ENCODE results near the gene WDR73.
"Not testable (repeated sequence)": the region's sequence is repeated elsewhere in the genome, so short reads cannot be mapped to it uniquely, and the experiment has no call there.

WDR73 gene

DNA sequence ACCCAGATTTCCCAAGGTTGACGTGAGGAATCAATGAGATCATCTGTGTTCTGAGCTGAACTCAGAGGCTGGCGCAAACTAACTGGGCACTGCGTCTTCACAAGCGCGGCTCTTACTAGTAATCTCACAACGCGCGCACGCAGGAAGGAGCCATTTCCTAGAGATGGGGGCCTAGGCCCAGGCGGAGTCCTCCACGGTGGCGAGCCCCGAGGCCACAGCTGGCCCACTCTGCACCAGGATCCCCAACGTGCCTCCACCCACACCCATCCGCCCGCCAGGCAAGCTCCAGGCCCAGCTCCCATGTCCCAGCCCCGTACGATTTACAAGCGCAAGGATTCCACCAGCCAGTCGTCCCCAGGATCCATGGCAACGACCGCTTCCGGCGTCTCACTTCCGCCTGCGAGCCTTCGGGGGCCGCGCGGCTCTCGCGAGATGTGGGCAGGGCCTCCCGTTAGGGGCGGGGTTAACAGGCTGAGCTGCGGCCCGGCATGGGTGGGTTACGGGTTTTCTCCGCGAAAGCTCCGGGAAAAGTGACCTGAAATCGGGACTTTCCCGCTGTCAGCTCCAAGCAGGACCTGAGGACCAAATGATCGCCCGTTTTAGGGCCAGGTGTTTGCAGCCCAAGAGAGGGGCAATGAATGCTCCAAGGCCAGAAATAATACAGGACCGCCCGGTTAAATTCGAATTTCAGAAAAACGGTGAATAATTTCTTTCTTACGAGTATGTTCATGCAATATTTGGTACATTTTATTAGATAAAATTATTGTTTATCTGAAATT is at the start of gene WDR73:
WDR73 (minus strand) TSS at position 374 of the 779 bp plus-strand sequence; CDS start at position 365, 9 bp downstream.
- peak; percentile 94 for DNase-seq

- no peak for DNase-seq
Measured at GRCh38 chr15:84703808-84704207, 49.7 kb upstream of the WDR73 start.

DNA sequence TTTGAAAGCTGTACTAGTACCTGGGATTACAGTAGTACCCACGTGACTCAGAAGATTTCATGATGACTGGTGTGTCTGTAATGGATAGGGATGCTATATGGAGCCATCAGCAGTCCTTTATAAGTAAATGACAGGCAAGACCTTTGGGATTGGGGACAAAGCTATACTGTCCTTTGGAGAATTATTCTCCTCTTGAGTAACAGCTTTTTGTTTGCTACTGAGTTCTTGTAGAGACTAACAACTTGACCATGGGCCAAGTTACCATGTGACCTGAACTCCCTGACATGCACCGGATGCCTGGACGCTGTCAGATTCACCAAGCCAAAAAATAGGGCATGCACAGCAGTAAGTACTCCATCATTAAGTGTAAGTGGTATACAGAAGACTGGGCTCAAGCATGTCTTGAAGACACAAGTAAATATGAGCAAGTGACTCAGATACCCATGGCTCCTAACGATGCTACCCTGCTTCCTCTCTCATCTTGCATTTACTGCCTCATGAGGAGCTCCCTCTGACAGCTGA is 48.9 kb upstream of the WDR73 start:
- peak; percentile 9 for DNase-seq

- DNase-seq: no peak
Measured at GRCh38 chr15:84699538-84700191, 45.6 kb upstream of the WDR73 start.

- no peak for DNase-seq
Measured at GRCh38 chr15:84697236-84697990, 43.3 kb upstream of the WDR73 start.

DNA sequence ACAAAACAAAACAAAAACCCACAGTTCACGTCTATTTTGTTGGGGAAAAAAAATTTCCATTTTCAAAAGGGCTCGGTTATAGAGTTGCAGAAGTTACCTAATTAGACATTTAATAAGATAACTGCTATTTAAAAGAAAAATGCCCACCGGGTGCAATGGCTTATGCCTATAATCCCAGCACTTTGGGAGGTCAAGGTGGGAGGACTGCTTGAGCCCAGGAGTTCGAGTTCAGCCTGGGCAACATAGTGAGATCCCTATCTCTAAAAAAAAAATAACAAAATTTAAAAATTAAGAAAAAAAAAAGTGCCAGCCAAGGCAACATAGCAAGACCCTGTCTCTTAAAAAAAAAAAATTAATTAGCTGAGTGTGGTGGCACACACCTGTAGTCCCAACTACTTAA is 42.7 kb upstream of the WDR73 start:
- DNase-seq: no peak

- DNase-seq: no peak
Measured at GRCh38 chr15:84690342-84690741, 36.3 kb upstream of the WDR73 start.

DNA sequence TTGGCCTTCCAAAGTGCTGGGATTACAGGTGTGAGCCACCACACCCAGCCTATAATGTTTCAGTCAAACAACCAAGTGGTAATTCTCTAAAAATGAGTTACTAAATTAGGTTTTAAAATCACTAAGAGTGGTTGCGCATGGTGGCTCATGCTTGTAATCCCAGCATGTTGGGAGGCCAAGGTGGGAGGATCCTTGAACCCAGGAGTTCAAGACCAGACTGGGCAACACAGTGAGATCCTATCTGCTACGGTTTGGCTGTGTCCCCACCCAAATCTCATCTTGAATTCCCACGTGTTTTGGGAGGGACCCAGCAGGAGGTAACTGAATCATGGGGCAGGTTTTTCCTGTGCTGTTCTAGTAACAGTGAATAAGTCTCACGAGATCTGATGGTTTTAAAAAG is 35.8 kb upstream of the WDR73 start:
- no peak for DNase-seq

DNA sequence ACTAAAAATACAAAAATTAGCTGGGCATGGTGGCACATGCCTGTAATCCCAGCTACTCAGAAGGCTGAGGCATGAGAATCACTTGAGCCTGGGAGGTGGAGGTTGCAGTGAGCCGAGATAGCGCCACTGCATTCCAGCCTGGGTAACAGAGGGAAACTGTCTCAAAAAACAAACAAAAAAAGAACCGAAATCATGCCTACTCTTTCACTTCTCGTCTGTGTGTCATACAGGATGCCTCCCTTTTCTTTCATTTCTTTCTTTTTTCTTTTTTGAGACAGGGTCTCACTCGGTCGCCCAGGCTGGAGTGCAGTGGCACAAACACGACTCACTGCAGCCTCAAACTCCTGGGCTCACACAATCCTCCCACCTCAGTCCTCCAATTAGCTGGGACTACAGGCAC is 32.4 kb upstream of the WDR73 start:
- not testable (repeated sequence) for DNase-seq

GRCh38 chr15:84685304-84685703 is 31.2 kb upstream of the WDR73 start:
- peak; percentile 90 for DNase-seq

DNA sequence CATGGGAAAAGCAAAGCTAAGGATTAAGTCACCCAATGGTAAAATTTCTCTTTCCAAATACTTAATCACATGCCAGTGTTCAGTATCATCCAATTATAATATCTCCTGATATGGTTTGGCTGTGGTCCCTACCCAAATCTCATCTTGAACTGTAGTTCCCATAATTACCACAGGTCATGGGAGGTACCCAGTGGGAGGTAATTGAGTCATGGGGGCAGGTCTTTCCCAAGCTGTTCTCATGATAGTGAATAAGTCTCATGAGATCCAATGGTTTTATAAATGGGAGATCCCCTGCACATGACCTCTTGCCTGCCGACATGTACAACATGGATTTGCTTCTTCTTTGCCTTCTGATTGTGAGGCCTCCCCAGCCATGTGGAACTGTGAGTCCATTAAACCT is 30.0 kb upstream of the WDR73 start:
- DNase-seq: peak; percentile 45

DNA sequence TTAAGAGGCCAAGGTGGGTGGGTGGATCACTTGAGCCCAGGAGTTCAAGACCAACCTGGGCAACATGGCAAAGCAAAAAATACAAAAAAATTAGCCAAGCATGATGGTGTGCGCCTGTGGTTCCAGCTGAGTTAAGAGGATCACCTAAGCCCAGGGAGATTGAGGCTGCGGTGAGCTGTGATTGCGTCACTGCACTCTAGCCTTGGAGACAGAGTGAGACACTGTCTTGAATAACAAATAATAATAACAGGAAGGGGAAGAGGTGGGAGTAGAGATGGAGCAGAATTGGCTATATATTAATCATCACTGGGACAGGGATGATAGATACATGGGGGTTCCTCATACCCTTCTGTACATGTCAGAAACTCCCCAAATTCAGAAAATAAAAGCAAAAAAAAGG is 27.7 kb upstream of the WDR73 start:
- DNase-seq: no peak

GRCh38 chr15:84671211-84671610 is 17.1 kb upstream of the WDR73 start:
- DNase-seq: peak; percentile 76

GRCh38 chr15:84669726-84670125 is 15.6 kb upstream of the WDR73 start:
- peak; percentile 23 for DNase-seq

GRCh38 chr15:84668221-84668982 is 14.3 kb upstream of the WDR73 start:
- no peak for DNase-seq

- no peak for DNase-seq
Measured at GRCh38 chr15:84666373-84666772, 12.3 kb upstream of the WDR73 start.

DNA sequence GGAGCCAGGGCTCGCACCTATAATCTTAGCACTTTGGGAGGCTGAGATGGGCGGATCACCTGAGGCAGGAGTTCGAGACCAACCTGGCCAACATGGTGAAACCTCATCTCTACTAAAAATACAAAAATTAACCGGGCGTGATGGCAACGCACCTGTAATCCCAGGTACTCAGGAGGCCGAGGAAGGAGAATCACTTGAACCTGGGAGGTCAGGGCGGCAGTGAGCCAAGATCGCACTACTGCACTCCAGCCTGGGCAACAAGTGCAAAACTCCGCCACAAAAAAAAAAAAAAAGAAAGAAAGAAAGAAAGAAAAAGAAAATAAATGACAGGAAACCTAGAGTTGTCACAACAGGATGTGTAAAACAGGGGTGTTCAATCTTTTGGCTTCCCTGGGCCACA is 6.9 kb upstream of the WDR73 start:
- DNase-seq: no peak

DNA sequence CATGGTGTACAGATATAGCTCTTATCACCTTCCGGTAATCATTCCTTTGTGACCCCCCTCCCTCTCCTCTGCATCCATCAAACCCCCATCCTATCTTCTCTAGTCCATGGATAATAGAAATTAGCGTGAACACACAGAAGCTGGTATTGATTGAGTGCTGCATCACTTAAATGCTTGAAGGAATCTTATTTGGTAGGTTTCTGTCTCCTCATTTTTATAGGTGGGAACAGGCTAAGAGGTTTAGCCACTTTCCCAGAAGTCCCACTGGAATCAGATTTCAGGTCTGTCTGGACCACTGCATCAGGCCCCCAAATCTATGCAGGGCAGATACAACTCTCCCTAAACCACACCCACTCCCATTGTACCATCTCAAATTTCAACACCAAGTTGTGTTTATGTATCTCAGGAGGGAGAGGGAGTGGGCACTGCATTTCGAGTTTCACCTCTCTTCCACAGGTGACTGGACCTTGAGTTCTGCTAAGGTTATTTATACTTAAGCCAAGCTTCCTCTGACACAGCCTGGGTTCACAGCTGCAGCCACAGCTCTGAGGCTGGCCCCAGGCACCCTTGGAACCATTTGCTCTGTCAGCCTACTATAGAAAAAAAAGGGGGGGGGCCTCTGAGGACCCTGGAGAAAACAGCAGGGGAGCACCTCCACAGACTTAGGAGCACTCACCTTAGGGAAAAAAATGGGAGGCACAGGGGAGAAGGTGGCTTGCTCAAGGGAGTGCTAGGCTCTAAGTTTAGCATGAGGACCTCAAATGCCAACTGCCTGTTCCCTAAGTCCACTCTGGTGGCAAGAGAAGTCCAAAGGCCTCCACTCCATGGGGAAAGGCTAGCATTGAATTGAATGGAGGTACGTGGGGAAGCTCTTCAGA is 6.1 kb upstream of the WDR73 start:
- DNase-seq: no peak

- DNase-seq: no peak
Measured at GRCh38 chr15:84658788-84659411, 4.8 kb upstream of the WDR73 start.

GRCh38 chr15:84658080-84658787 is 4.2 kb upstream of the WDR73 start, which contains the start of gene NMB:
Gene NMB, minus strand, starts transcription at chr15:84658199. Its CDS starts 47 bp downstream, at chr15:84658152.
- DNase-seq: peak; percentile 83

DNA sequence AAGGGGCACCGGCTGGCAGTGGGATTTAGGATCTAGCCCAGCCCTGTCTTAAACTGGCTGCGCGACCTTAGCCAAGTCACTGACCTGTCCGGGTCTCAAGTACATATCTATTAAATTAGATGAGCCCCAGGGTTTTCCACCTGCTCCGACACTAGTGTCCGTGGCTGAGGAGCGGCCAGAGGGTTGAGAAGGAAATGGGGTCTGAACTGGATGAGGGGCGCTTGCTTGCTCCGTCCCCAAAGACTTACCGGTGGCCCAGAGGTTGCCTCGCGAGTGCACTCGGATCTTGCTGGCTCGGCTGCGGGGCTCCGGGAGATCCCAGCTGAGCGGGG is 3.6 kb upstream of the WDR73 start:
- no peak for DNase-seq

Measured in EL (cell line).